ENCODE results near the gene NEGR1.

GRCh38 chr1:71788113-71788512 is 494.2 kb downstream of the NEGR1 start:
- TF ChIP-seq CTCF (IDR thresholded peaks at IDR 0.05): no peak
- no peak for TF ChIP-seq POLR2A (IDR thresholded peaks at IDR 0.05)

Measured in thyroid gland (tissue), 4 donors.